ENCODE results near the gene TNS4. TPM values are rescaled to one million over a fixed set of nuclear protein-coding genes. Genes with fewer than 3 reads are reported as not detected.

The TNS4 gene
- total RNA-seq, 1 experiment from 2014 or later: 0.59 TPM

- no peak overlapping the region for H2BK15ac ChIP-seq (ENCODE audit: low read depth, low read length)
- H2BK120ac ChIP-seq (ENCODE audit: low read depth, low read length, poor library complexity, severe bottlenecking): no peak overlapping the region
- H3K56ac ChIP-seq (ENCODE audit: insufficient read length, low read depth, low read length): no peak overlapping the region
- H3K27me3 ChIP-seq (ENCODE audit: insufficient read depth, low read length): no peaks in the 10 kb centered on the region
- H3K79me1 ChIP-seq (ENCODE audit: insufficient read depth, low read depth, low read length, poor library complexity, severe bottlenecking): no peaks in the 10 kb centered on the region
- H3K4me2 ChIP-seq (ENCODE audit: insufficient read depth, insufficient read length, low read length): no peak overlapping the region
- H2BK5ac ChIP-seq (ENCODE audit: insufficient read length, low read length): no peak overlapping the region
- H4K20me1 ChIP-seq (ENCODE audit: control insufficient read depth, insufficient read depth, insufficient read length): no peaks in the 10 kb centered on the region
- no peak overlapping the region for H3K27ac Mint-ChIP-seq
- H3K27me3 Mint-ChIP-seq (ENCODE audit: low read depth): peaks cover 2% of the 10 kb centered on the region
- no peak overlapping the region for H3K27ac ChIP-seq (ENCODE audit: insufficient read length, low read depth, low read length)
- H2AFZ ChIP-seq (ENCODE audit: low read length): no peak overlapping the region
- no peak for TF ChIP-seq CTCF (conservative IDR thresholded peaks at IDR 0.05)
- no peak overlapping the region for H3K4me3 Mint-ChIP-seq
- H4K91ac ChIP-seq (ENCODE audit: insufficient read length, low read depth, low read length): no peak overlapping the region
- H2BK20ac ChIP-seq (ENCODE audit: low read depth, low read length, poor library complexity, severe bottlenecking): no peak overlapping the region
- no peak overlapping the region for H2BK12ac ChIP-seq (ENCODE audit: insufficient read length, low read depth, low read length)
- H4K5ac ChIP-seq (ENCODE audit: insufficient read length, low read depth, low read length): no peak overlapping the region
- no peaks in the 10 kb centered on the region for H3K36me3 Mint-ChIP-seq (ENCODE audit: insufficient read depth in 1 of 3, low read depth in 3 of 3)
- H3K9ac ChIP-seq (ENCODE audit: extremely low read depth, insufficient read length, low read length): no peak overlapping the region
- no peak overlapping the region for H4K8ac ChIP-seq (replicated peaks; ENCODE audit: insufficient read length, low read depth, low read length)
- no peaks in the 10 kb centered on the region for H3K23me2 ChIP-seq (ENCODE audit: insufficient read length, low read depth, low read length, poor library complexity, severe bottlenecking)
- no peak overlapping the region for H3T11ph ChIP-seq (ENCODE audit: low read length)
- no peak overlapping the region for H3K18ac ChIP-seq (ENCODE audit: insufficient read length, low read depth, low read length)
- H3K4me1 ChIP-seq (ENCODE audit: insufficient read depth, low read length): no peaks in the 10 kb centered on the region; the same call in 1 of the 2 replicates
- H2AK5ac ChIP-seq (ENCODE audit: insufficient read length, low read length): no peak overlapping the region
- no peak overlapping the region for H3K23ac ChIP-seq (ENCODE audit: insufficient read length, low read depth, low read length)
- WGBS (ENCODE audit: extremely low coverage, insufficient read length, low lambda C conversion rate): no CpG with 5 or more reads among the region's 5 CpGs
- peaks cover 21 to 26% of the 10 kb centered on the region in 2 experiments for H3K4me1 Mint-ChIP-seq
- H3K9me3 Mint-ChIP-seq: no peaks in the 10 kb centered on the region; a peak in 1 of 5 replicates
- H3K79me2 ChIP-seq (ENCODE audit: insufficient read depth, low read length): no peaks in the 10 kb centered on the region
- H3K9me3 ChIP-seq (ENCODE audit: control insufficient read depth, low read depth, low read length): no peaks in the 10 kb centered on the region
- DNase-seq: no peak
- H3K4ac ChIP-seq (ENCODE audit: low read depth, low read length): no peak overlapping the region
- H3K14ac ChIP-seq (ENCODE audit: insufficient read depth, low read length): no peak overlapping the region
These were observed 5.4 kb upstream of the TNS4 start for GRCh38 chr17:40506786-40507185.
